B cell (primary cell): ENCODE results near the gene CHIC2. TPM values are rescaled to one million over a fixed set of nuclear protein-coding genes. Genes with fewer than 3 reads are reported as not detected.

Experiments
- ATAC-seq: fragments of 200-7000 bp; cut with Tn5 transposase; one replicate; pipeline ENCODE4 v1.10.0; 2021; ENCODE audit warnings: low read depth, mild to moderate bottlenecking, moderate number of reproducible peaks, moderate library complexity
- CTCF ChIA-PET: fragments of 350-600 bp; sonication (Branson Sonifier 250); formaldehyde crosslinking; loops from one replicate; lab custom pipeline; 2021; ENCODE audit warnings: antibody characterized with exemption, inconsistent platforms; lab: Charles Lee
- POLR2A ChIA-PET: fragments of 350-600 bp; sonication (Branson Sonifier 250); formaldehyde crosslinking; loops from one replicate; lab custom pipeline; 2021; ENCODE audit warnings: antibody characterized with exemption; lab: Charles Lee
- DNase-seq: peaks from one replicate; pipeline ENCODE4 v3.0.0; 2013
- H2AFZ ChIP-seq: 2 replicates; pipeline ENCODE4 v1.6.1; 2012; ENCODE audit warnings: mild to moderate bottlenecking, low read depth, low read length; ENCODE audit not compliant: insufficient read depth, poor library complexity, severe bottlenecking
- H3K27ac ChIP-seq, 2 donors: 1 replicate in 1 of 2; 2 replicates in 1 of 2; pipeline ENCODE4 v1.5.1; 2012 to 2013; ENCODE audit warnings: low read length in 2 of 2, mild to moderate bottlenecking in 2 of 2, moderate library complexity in 1 of 2
- H3K27me3 ChIP-seq, 4 experiments: fragments of 200-600 bp in 1 of 4; sonication (generic) in 1 of 4; replicated peaks in 1 of 4; 1 replicate in 2 of 4; 2 replicates in 2 of 4; pipeline versions ENCODE4 v1.6.1 to v1.7.0; 2013 to 2016; ENCODE audit warnings: low read length in 3 of 4, mild to moderate bottlenecking in 2 of 4, mixed read lengths in 1 of 4, moderate library complexity in 1 of 4; ENCODE audit not compliant: insufficient read depth in 4 of 4, control insufficient read depth in 3 of 4; ENCODE audit errors: control extremely low read depth in 1 of 4
- H3K36me3 ChIP-seq, 2 experiments: replicated peaks in 1 of 2; 1 replicate in 1 of 2; 2 replicates in 1 of 2; pipeline versions ENCODE4 v1.6.1 to v1.7.1; 2013; ENCODE audit warnings: low read length in 1 of 2; ENCODE audit not compliant: insufficient read depth in 2 of 2, control insufficient read depth in 1 of 2; ENCODE audit errors: control extremely low read depth in 1 of 2, extremely low read depth in 1 of 2
- H3K4me1 ChIP-seq, 2 donors: fragments of 200-600 bp in 1 of 2; sonication (generic) in 1 of 2; 1 replicate in 1 of 2; 2 replicates in 1 of 2; pipeline versions ENCODE4 v1.5.1 to v1.6.1; 2013 to 2017; ENCODE audit warnings: low read length in 2 of 2; ENCODE audit not compliant: control insufficient read depth in 2 of 2, insufficient read depth in 2 of 2
- H3K4me2 ChIP-seq: replicated peaks from 2 replicates; pipeline ENCODE3; 2012; ENCODE audit warnings: mild to moderate bottlenecking, low read depth, low read length; ENCODE audit not compliant: poor library complexity, severe bottlenecking
- H3K4me3 ChIP-seq, 5 experiments: fragments of 200-600 bp in 1 of 5; sonication (generic) in 1 of 5; 1 replicate in 3 of 5; 2 replicates in 2 of 5; pipeline versions ENCODE4 v1.5.1 to v1.7.0; 2011 to 2016; ENCODE audit warnings: low read length in 4 of 5, mild to moderate bottlenecking in 4 of 5, low read depth in 2 of 5, control low read depth in 1 of 5, moderate library complexity in 1 of 5; ENCODE audit not compliant: insufficient read depth in 1 of 5; ENCODE audit errors: control extremely low read depth in 1 of 5, extremely low read depth in 1 of 5
- H3K79me2 ChIP-seq: fragments of 200-600 bp; sonication (generic); one replicate; pipeline ENCODE4 v1.6.0; 2016; ENCODE audit warnings: low read length; ENCODE audit not compliant: control insufficient read depth, insufficient read depth
- H3K9ac ChIP-seq: fragments of 200-600 bp; sonication (generic); 2 replicates; pipeline ENCODE4 v1.6.1; 2017; ENCODE audit warnings: mild to moderate bottlenecking, low read length, moderate library complexity
- H3K9me3 ChIP-seq, 3 donors: one replicate each; pipeline versions ENCODE4 v1.6.1 to v1.7.1; 2013; ENCODE audit warnings: low read length in 2 of 3; ENCODE audit not compliant: control insufficient read depth in 2 of 3, insufficient read depth in 1 of 3; ENCODE audit errors: control extremely low read depth in 1 of 3
- H4K20me1 ChIP-seq: 2 replicates; pipeline ENCODE4 v1.6.0; 2012; ENCODE audit warnings: mild to moderate bottlenecking, low read length; ENCODE audit not compliant: insufficient read depth, control insufficient read depth, poor library complexity, severe bottlenecking
- H3K27ac Mint-ChIP-seq: one replicate; pipeline ENCODE4 v1.8.0; 2021; ENCODE audit warnings: mixed read lengths
- H3K27me3 Mint-ChIP-seq: one replicate; pipeline ENCODE4 v1.8.0; 2021; ENCODE audit warnings: mixed read lengths
- H3K4me1 Mint-ChIP-seq: one replicate; pipeline ENCODE4 v1.8.0; 2021; ENCODE audit warnings: mixed read lengths
- H3K4me3 Mint-ChIP-seq: one replicate; pipeline ENCODE4 v1.8.0; 2021; ENCODE audit warnings: mixed read lengths
- H3K9me3 Mint-ChIP-seq: one replicate; pipeline ENCODE4 v1.8.0; 2022; ENCODE audit warnings: mixed read lengths; ENCODE audit not compliant: insufficient read depth
- EZH2 ChIP-seq: IDR thresholded peaks from 2 replicates; pipeline ENCODE4 v1.6.1; 2012; ENCODE audit warnings: borderline replicate concordance, low read depth, mild to moderate bottlenecking, moderate library complexity, low read length; ENCODE audit not compliant: insufficient read depth, poor library complexity, severe bottlenecking
- WGBS: methylation state at CpG from one replicate; pipeline ENCODE4 v1.1.5; 2013; ENCODE audit warnings: missing lambda C conversion rate; ENCODE audit not compliant: insufficient coverage; 5-methylcytosine and 5-hydroxymethylcytosine counted together
- intact Hi-C: fragments of 100-400 bp; cut with micrococcal nuclease; formaldehyde crosslinking; loops from one replicate; pipeline ENCODE4 v1.10.0; 2022
- polyA plus RNA-seq: library from polyadenylated mRNA; depleted of rRNA; stranded (reverse); fragments of >200 nt; gene quantifications from 2 replicates; pipeline ENCODE4 v1.2.3, GENCODE V29; 2012
- total RNA-seq, 2 donors: library from RNA; stranded (reverse); fragments of 120-200 nt in 1 of 2; gene quantifications; 1 replicate in 1 of 2; 2 replicates in 1 of 2; pipeline versions ENCODE4 v1.2.3 to v1.2.4, GENCODE V29; 2013 to 2022
- TF ChIP-seq, protein P1 (sequence below): fragments of 200-600 bp; IDR thresholded peaks from one replicate; pipeline ENCODE4 v1.8.0; 2022; ENCODE audit warnings: antibody characterized with exemption, mild to moderate bottlenecking

Gene CHIC2
- total and polyA plus RNA-seq, 2 donors (not counting 1 experiment from before 2014, with no cell fraction given): 20.2 to 37.7 TPM

DNA sequence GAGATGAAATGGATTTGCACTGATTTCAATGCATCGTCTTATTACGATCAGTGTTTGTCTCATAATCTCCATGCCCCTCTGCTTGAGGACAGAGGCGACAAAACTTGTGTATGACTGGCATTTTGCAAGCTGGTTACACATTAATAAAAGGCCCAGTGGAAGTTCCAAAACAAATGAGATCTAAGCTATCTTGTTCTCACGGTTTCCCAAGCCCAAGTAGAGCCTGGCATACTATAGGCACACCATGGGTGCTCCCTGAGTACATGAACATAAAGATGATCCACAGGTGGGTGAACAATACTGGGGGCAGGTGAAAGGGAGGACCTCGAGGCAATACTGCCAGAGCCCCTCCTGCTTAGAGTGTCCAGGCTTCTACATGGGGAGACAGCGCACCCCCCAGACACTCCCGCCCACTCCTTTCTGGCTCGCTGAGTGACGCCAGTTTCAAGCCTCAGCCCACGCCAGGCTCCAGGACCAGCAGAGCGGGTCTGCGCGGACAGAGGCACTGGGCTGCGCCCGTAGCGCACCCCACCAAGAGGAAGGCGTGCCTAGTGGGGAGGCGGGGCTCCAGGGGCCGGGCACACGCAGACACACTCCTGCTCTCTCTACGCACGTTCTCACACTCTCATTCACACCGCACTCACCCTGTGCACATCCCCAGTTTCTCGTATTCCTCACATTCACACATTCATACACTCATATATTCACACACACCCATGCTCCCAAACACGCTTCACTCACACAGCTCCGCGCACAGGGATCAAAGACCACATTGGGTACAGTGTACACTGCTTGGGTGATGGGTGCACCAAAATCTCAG is 26.6 kb upstream of the CHIC2 start:
- Mint-ChIP-seq H3K9me3 (peaks cover 3% of the 10 kb centered on the region), H3K4me3 (peak overlapping the region; percentile 89), H3K27me3 (peaks cover 78% of the 10 kb centered on the region), H3K27ac (no peak overlapping the region), H3K4me1 (peaks cover 32% of the 10 kb centered on the region)
- DNase-seq (peak; percentile 48), ATAC-seq (peak; percentile 59)
- H3K9me3 ChIP-seq: peaks cover 0 to 29% (median 0%) of the 10 kb centered on the region in 3 donors
- H3K79me2 ChIP-seq: no peaks in the 10 kb centered on the region
- ChIA-PET POLR2A (no interaction called here), CTCF (no interaction called here)
- TF ChIP-seq, protein P1, sequence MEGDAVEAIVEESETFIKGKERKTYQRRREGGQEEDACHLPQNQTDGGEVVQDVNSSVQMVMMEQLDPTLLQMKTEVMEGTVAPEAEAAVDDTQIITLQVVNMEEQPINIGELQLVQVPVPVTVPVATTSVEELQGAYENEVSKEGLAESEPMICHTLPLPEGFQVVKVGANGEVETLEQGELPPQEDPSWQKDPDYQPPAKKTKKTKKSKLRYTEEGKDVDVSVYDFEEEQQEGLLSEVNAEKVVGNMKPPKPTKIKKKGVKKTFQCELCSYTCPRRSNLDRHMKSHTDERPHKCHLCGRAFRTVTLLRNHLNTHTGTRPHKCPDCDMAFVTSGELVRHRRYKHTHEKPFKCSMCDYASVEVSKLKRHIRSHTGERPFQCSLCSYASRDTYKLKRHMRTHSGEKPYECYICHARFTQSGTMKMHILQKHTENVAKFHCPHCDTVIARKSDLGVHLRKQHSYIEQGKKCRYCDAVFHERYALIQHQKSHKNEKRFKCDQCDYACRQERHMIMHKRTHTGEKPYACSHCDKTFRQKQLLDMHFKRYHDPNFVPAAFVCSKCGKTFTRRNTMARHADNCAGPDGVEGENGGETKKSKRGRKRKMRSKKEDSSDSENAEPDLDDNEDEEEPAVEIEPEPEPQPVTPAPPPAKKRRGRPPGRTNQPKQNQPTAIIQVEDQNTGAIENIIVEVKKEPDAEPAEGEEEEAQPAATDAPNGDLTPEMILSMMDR: no peak
- TF ChIP-seq EZH2: no peak
- peaks cover 0 to 59% (median 50%) of the 10 kb centered on the region in 4 experiments for H3K27me3 ChIP-seq
- no peaks in the 10 kb centered on the region for H4K20me1 ChIP-seq
- peak overlapping the region; percentile 59 for H3K9ac ChIP-seq
- peak overlapping the region; percentile 41 to 59 (median 52) for H3K4me3 ChIP-seq
- 27% methylated on average over 27 of the region's 27 CpGs for WGBS
- peak overlapping the region; percentile 87 for H3K4me2 ChIP-seq
- H3K27ac ChIP-seq: no peak overlapping the region
- peak overlapping the region; percentile 83 for H2AFZ ChIP-seq
- H3K36me3 ChIP-seq: no peaks in the 10 kb centered on the region
- intact Hi-C loops: loop anchor here (1.0 kb wide), 1 partner anchor 10 kb away; no protein-coding TSS in a partner anchor
- H3K4me1 ChIP-seq: peaks cover 33% of the 10 kb centered on the region in 2 donors

DNA sequence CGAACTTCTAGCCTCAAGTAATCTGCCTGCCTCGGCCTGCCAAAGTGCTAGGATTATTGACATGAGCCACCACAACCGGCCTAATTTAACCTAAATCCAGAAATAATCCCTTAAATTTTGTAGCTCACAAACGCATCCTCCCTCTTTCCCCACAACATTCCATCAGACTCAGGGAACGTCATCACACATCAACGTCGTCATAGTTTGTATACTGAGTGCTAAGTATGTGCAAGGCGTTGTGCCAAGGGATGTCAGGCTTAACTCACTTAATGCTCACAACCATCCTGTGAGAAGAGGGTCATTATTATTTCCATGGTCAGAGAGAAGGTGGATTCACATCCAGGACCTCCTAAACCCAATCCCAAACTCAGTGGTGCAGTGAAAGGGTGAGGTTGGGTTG is 26.0 kb upstream of the CHIC2 start:
- no peak for ATAC-seq
- H3K4me3 Mint-ChIP-seq: peak overlapping the region; percentile 26
- ChIA-PET CTCF (interaction anchor here (1.5 kb wide), 1 partner anchor 24 kb away, joined by 3 read pairs; no protein-coding TSS in a partner anchor), POLR2A (no interaction called here)
- H3K4me1 Mint-ChIP-seq: peaks cover 31% of the 10 kb centered on the region
- no peak overlapping the region for H3K27ac ChIP-seq
- H3K79me2 ChIP-seq: no peaks in the 10 kb centered on the region
- H3K4me3 ChIP-seq: no peak overlapping the region
- no peaks in the 10 kb centered on the region for H3K36me3 ChIP-seq
- H3K9me3 Mint-ChIP-seq: peaks cover 3% of the 10 kb centered on the region
- peaks cover 33% of the 10 kb centered on the region in 2 donors for H3K4me1 ChIP-seq
- WGBS: 100% methylated on average over 3 of the region's 8 CpGs
- H2AFZ ChIP-seq: no peak overlapping the region
- no peak overlapping the region for H3K4me2 ChIP-seq
- intact Hi-C loops: no loop called here
- no peaks in the 10 kb centered on the region for H4K20me1 ChIP-seq
- peaks cover 77% of the 10 kb centered on the region for H3K27me3 Mint-ChIP-seq
- no peak for DNase-seq
- H3K9me3 ChIP-seq: peaks cover 0 to 29% (median 0%) of the 10 kb centered on the region in 3 donors
- H3K27ac Mint-ChIP-seq: no peak overlapping the region
- H3K27me3 ChIP-seq: peaks cover 0 to 54% (median 44%) of the 10 kb centered on the region in 4 experiments
- TF ChIP-seq, protein P1: no peak
- TF ChIP-seq EZH2: no peak
- H3K9ac ChIP-seq: no peak overlapping the region
